Measurements from ENCODE around the gene TYK2.

The TYK2 gene

GRCh38 chr19:10321874-10322835, 58.2 kb downstream of the TYK2 start:
- Histone ChIP-seq H3K27ac (no peak overlapping the region), H3K4me3 (ENCODE audit: low read depth, low read length) (no peak overlapping the region), H3K36me3 (peaks cover 92% of the 10 kb centered on the region), H3K9me3 (ENCODE audit: severe bottlenecking) (no peaks in the 10 kb centered on the region), H3K27me3 (ENCODE audit: insufficient read depth, low read depth, severe bottlenecking) (no peaks in the 10 kb centered on the region)
- no peak for DNase-seq
- no peak for TF ChIP-seq CTCF (IDR thresholded peaks at IDR 0.05; ENCODE audit: low read depth, low read length)

- no peak for DNase-seq
- Histone ChIP-seq H3K27ac (no peak overlapping the region), H3K36me3 (peaks cover 89% of the 10 kb centered on the region), H3K9me3 (ENCODE audit: severe bottlenecking) (no peaks in the 10 kb centered on the region), H3K27me3 (ENCODE audit: insufficient read depth, low read depth, severe bottlenecking) (no peaks in the 10 kb centered on the region), H3K4me3 (ENCODE audit: low read depth, low read length) (no peak overlapping the region)
- TF ChIP-seq CTCF (IDR thresholded peaks at IDR 0.05; ENCODE audit: low read depth, low read length) = no peak
Measured at GRCh38 chr19:10321417-10321797, 59.0 kb downstream of the TYK2 start.

- Histone ChIP-seq H3K4me3 (ENCODE audit: low read depth, low read length) (no peak overlapping the region), H3K27me3 (ENCODE audit: insufficient read depth, low read depth, severe bottlenecking) (no peaks in the 10 kb centered on the region), H3K9me3 (ENCODE audit: severe bottlenecking) (no peaks in the 10 kb centered on the region), H3K27ac (no peak overlapping the region), H3K36me3 (peaks cover 85% of the 10 kb centered on the region)
- no peak for DNase-seq
- no peak for TF ChIP-seq CTCF (IDR thresholded peaks at IDR 0.05; ENCODE audit: low read depth, low read length)
Measured at GRCh38 chr19:10320602-10321416, 59.6 kb downstream of the TYK2 start.

GRCh38 chr19:10318807-10319682, 61.3 kb downstream of the TYK2 start:
- H3K9me3 ChIP-seq (ENCODE audit: severe bottlenecking) = no peaks in the 10 kb centered on the region
- DNase-seq = no peak
- no peak for TF ChIP-seq CTCF (IDR thresholded peaks at IDR 0.05; ENCODE audit: low read depth, low read length)
- no peak overlapping the region for H3K4me3 ChIP-seq (ENCODE audit: low read depth, low read length)
- H3K27ac ChIP-seq = no peak overlapping the region
- H3K36me3 ChIP-seq = peaks cover 71% of the 10 kb centered on the region
- H3K27me3 ChIP-seq (ENCODE audit: insufficient read depth, low read depth, severe bottlenecking) = no peaks in the 10 kb centered on the region

GRCh38 chr19:10317857-10318462, 62.4 kb downstream of the TYK2 start:
- DNase-seq = no peak
- no peak overlapping the region for H3K4me3 ChIP-seq (ENCODE audit: low read depth, low read length)
- H3K9me3 ChIP-seq (ENCODE audit: severe bottlenecking) = no peaks in the 10 kb centered on the region
- H3K27me3 ChIP-seq (ENCODE audit: insufficient read depth, low read depth, severe bottlenecking) = no peaks in the 10 kb centered on the region
- no peak for TF ChIP-seq CTCF (IDR thresholded peaks at IDR 0.05; ENCODE audit: low read depth, low read length)
- peaks cover 69% of the 10 kb centered on the region for H3K36me3 ChIP-seq
- no peak overlapping the region for H3K27ac ChIP-seq

Data from WERI-Rb-1 (cell line).